T1000 (cell line): ENCODE data around the gene KCNIP3.

Experiments used
- DNase-seq: peaks from one replicate; lab custom pipeline; 2025; ENCODE audit warnings: mixed read lengths; lab: John Stamatoyannopoulos, UW

KCNIP3 gene

GRCh38 chr2:95329891-95330793 lies 33.0 kb downstream of the KCNIP3 start:
- no peak for DNase-seq

- DNase-seq = no peak
Measured at GRCh38 chr2:95330794-95331338, 33.7 kb downstream of the KCNIP3 start.

GRCh38 chr2:95331606-95332005 lies 34.5 kb downstream of the KCNIP3 start:
- DNase-seq = no peak

GRCh38 chr2:95332036-95332435 lies 34.9 kb downstream of the KCNIP3 start:
- DNase-seq = no peak

GRCh38 chr2:95333056-95333455 lies 35.9 kb downstream of the KCNIP3 start:
- DNase-seq = no peak

- DNase-seq = peak; percentile 91
Measured at GRCh38 chr2:95333888-95334338, 36.8 kb downstream of the KCNIP3 start.

GRCh38 chr2:95334916-95335641 lies 37.9 kb downstream of the KCNIP3 start:
- DNase-seq = no peak

GRCh38 chr2:95336406-95336805 lies 39.3 kb downstream of the KCNIP3 start:
- no peak for DNase-seq

- no peak for DNase-seq
Measured at GRCh38 chr2:95337829-95338228, 40.7 kb downstream of the KCNIP3 start.

GRCh38 chr2:95342556-95343320 lies 45.6 kb downstream of the KCNIP3 start:
- DNase-seq = no peak

- no peak for DNase-seq
Measured at GRCh38 chr2:95343429-95344214, 46.5 kb downstream of the KCNIP3 start.

GRCh38 chr2:95344215-95344583 lies 47.1 kb downstream of the KCNIP3 start:
- no peak for DNase-seq

GRCh38 chr2:95344656-95345055 lies 47.5 kb downstream of the KCNIP3 start:
- DNase-seq = no peak

- no peak for DNase-seq
Measured at GRCh38 chr2:95345081-95345562, 48.0 kb downstream of the KCNIP3 start.

- DNase-seq = peak; percentile 88
Measured at GRCh38 chr2:95345563-95346230, 48.5 kb downstream of the KCNIP3 start.

- DNase-seq = peak; percentile 26
Measured at GRCh38 chr2:95346231-95346737, 49.1 kb downstream of the KCNIP3 start.

GRCh38 chr2:95346738-95347671 lies 49.9 kb downstream of the KCNIP3 start:
- no peak for DNase-seq

- DNase-seq = no peak
Measured at GRCh38 chr2:95347681-95348608, 50.8 kb downstream of the KCNIP3 start.
